Measurements from ENCODE around the gene FAM149B1.

The FAM149B1 gene

GRCh38 chr10:73161662-73162061, 6.3 kb upstream of the FAM149B1 start:
- no peak for DNase-seq
- H3K56ac ChIP-seq (ENCODE audit: low read length): no peak overlapping the region

GRCh38 chr10:73163096-73163495, 4.8 kb upstream of the FAM149B1 start:
- Histone ChIP-seq H2AK5ac (ENCODE audit: low read length) (no peak overlapping the region), H2BK5ac (ENCODE audit: low read length) (no peak overlapping the region), H3K79me2 (ENCODE audit: control insufficient read depth, insufficient read depth, low read length) (peaks cover 26% of the 10 kb centered on the region), H4K5ac (ENCODE audit: low read length) (no peak overlapping the region), H2BK15ac (replicated peaks; ENCODE audit: low read depth) (no peak overlapping the region), H4K8ac (ENCODE audit: low read depth, low read length) (no peak overlapping the region), H3K56ac (ENCODE audit: low read length) (no peak overlapping the region), H3K4me3 (ENCODE audit: low read length) (no peak overlapping the region), H3K18ac (ENCODE audit: low read length) (no peak overlapping the region), H3K27me3 (ENCODE audit: insufficient read depth, low read length, poor library complexity) (no peaks in the 10 kb centered on the region), H3K9ac (ENCODE audit: low read length) (no peak overlapping the region), H3K4me1 (ENCODE audit: control insufficient read depth, low read depth, low read length) (no peaks in the 10 kb centered on the region), H3K79me1 (ENCODE audit: low read length) (peaks cover 13% of the 10 kb centered on the region), H3K27ac (ENCODE audit: low read depth, low read length) (no peak overlapping the region), H3K4me2 (ENCODE audit: low read length) (no peak overlapping the region), H3K36me3 (ENCODE audit: control insufficient read depth, insufficient read depth, low read length) (no peaks in the 10 kb centered on the region), H2BK120ac (ENCODE audit: low read depth, low read length) (no peak overlapping the region), H3K4ac (ENCODE audit: low read depth, low read length) (no peak overlapping the region), H3K23ac (ENCODE audit: low read length) (no peak overlapping the region)
- no peak for DNase-seq
- no CpG with 5 or more reads among the region's 2 CpGs for WGBS (ENCODE audit: extremely low coverage, insufficient coverage, low lambda C conversion rate)

More at GRCh38 chr10:73161662-73162061, 6.3 kb upstream of the FAM149B1 start:
- H3K79me1 ChIP-seq (ENCODE audit: low read length): peaks cover 9% of the 10 kb centered on the region
- no peak overlapping the region for H3K27ac ChIP-seq (ENCODE audit: low read depth, low read length)
- H2BK15ac ChIP-seq (replicated peaks; ENCODE audit: low read depth): no peak overlapping the region
- H3K27me3 ChIP-seq (ENCODE audit: insufficient read depth, low read length, poor library complexity): no peaks in the 10 kb centered on the region
- H3K4me2 ChIP-seq (ENCODE audit: low read length): no peak overlapping the region
- H4K8ac ChIP-seq (ENCODE audit: low read depth, low read length): no peak overlapping the region
- H3K79me2 ChIP-seq (ENCODE audit: control insufficient read depth, insufficient read depth, low read length): peaks cover 16% of the 10 kb centered on the region
- no peak overlapping the region for H3K9ac ChIP-seq (ENCODE audit: low read length)
- H2BK5ac ChIP-seq (ENCODE audit: low read length): no peak overlapping the region
- H3K36me3 ChIP-seq (ENCODE audit: control insufficient read depth, insufficient read depth, low read length): no peaks in the 10 kb centered on the region
- H2BK120ac ChIP-seq (ENCODE audit: low read depth, low read length): no peak overlapping the region
- no peak overlapping the region for H2AK5ac ChIP-seq (ENCODE audit: low read length)
- H3K18ac ChIP-seq (ENCODE audit: low read length): no peak overlapping the region
- no peak overlapping the region for H3K4me3 ChIP-seq (ENCODE audit: low read length)
- no peak overlapping the region for H3K4ac ChIP-seq (ENCODE audit: low read depth, low read length)
- H4K5ac ChIP-seq (ENCODE audit: low read length): no peak overlapping the region
- WGBS (ENCODE audit: extremely low coverage, insufficient coverage, low lambda C conversion rate): no CpG with 5 or more reads among the region's 3 CpGs
- H3K4me1 ChIP-seq (ENCODE audit: control insufficient read depth, low read depth, low read length): no peaks in the 10 kb centered on the region
- H3K23ac ChIP-seq (ENCODE audit: low read length): no peak overlapping the region

GRCh38 chr10:73166972-73167371, 947 bp upstream of the FAM149B1 start:
- no peak for DNase-seq
- Histone ChIP-seq H4K5ac (ENCODE audit: low read length) (no peak overlapping the region), H4K8ac (ENCODE audit: low read depth, low read length) (no peak overlapping the region), H3K4me1 (ENCODE audit: control insufficient read depth, low read depth, low read length) (no peaks in the 10 kb centered on the region), H3K18ac (ENCODE audit: low read length) (no peak overlapping the region), H3K79me2 (ENCODE audit: control insufficient read depth, insufficient read depth, low read length) (peaks cover 19% of the 10 kb centered on the region), H2BK5ac (ENCODE audit: low read length) (no peak overlapping the region), H3K27ac (ENCODE audit: low read depth, low read length) (no peak overlapping the region), H3K9ac (ENCODE audit: low read length) (no peak overlapping the region), H3K27me3 (ENCODE audit: insufficient read depth, low read length, poor library complexity) (no peaks in the 10 kb centered on the region), H3K56ac (ENCODE audit: low read length) (no peak overlapping the region), H3K79me1 (ENCODE audit: low read length) (peaks cover 11% of the 10 kb centered on the region), H2AK5ac (ENCODE audit: low read length) (no peak overlapping the region), H3K4me3 (ENCODE audit: low read length) (no peak overlapping the region), H3K4me2 (ENCODE audit: low read length) (no peak overlapping the region), H3K36me3 (ENCODE audit: control insufficient read depth, insufficient read depth, low read length) (no peaks in the 10 kb centered on the region), H3K4ac (ENCODE audit: low read depth, low read length) (no peak overlapping the region), H2BK120ac (ENCODE audit: low read depth, low read length) (no peak overlapping the region), H3K23ac (ENCODE audit: low read length) (no peak overlapping the region), H2BK15ac (replicated peaks; ENCODE audit: low read depth) (no peak overlapping the region)
- no CpG with 5 or more reads among the region's 2 CpGs for WGBS (ENCODE audit: extremely low coverage, insufficient coverage, low lambda C conversion rate)

- H2AK5ac ChIP-seq (ENCODE audit: low read length): peak overlapping the region; percentile 25
- H3K79me2 ChIP-seq (ENCODE audit: control insufficient read depth, insufficient read depth, low read length): peaks cover 16% of the 10 kb centered on the region
- peaks cover 9% of the 10 kb centered on the region for H3K79me1 ChIP-seq (ENCODE audit: low read length)
- no peaks in the 10 kb centered on the region for H3K27me3 ChIP-seq (ENCODE audit: insufficient read depth, low read length, poor library complexity)
- peak overlapping the region; percentile 54 for H3K4me3 ChIP-seq (ENCODE audit: low read length)
- no peak overlapping the region for H2BK15ac ChIP-seq (replicated peaks; ENCODE audit: low read depth)
- H3K56ac ChIP-seq (ENCODE audit: low read length): peak overlapping the region; percentile 81
- DNase-seq: no peak
- no peak overlapping the region for H3K23ac ChIP-seq (ENCODE audit: low read length)
- H3K36me3 ChIP-seq (ENCODE audit: control insufficient read depth, insufficient read depth, low read length): no peaks in the 10 kb centered on the region
- no peak overlapping the region for H4K8ac ChIP-seq (ENCODE audit: low read depth, low read length)
- peak overlapping the region; percentile 46 for H3K18ac ChIP-seq (ENCODE audit: low read length)
- H2BK120ac ChIP-seq (ENCODE audit: low read depth, low read length): no peak overlapping the region
- no peak overlapping the region for H2BK5ac ChIP-seq (ENCODE audit: low read length)
- H3K4ac ChIP-seq (ENCODE audit: low read depth, low read length): peak overlapping the region; percentile 46
- no peaks in the 10 kb centered on the region for H3K4me1 ChIP-seq (ENCODE audit: control insufficient read depth, low read depth, low read length)
- peak overlapping the region; percentile 93 for H3K4me2 ChIP-seq (ENCODE audit: low read length)
- peak overlapping the region; percentile 27 for H3K27ac ChIP-seq (ENCODE audit: low read depth, low read length)
- peak overlapping the region; percentile 76 for H3K9ac ChIP-seq (ENCODE audit: low read length)
- no peak overlapping the region for H4K5ac ChIP-seq (ENCODE audit: low read length)
- WGBS (ENCODE audit: extremely low coverage, insufficient coverage, low lambda C conversion rate): no CpG with 5 or more reads among the region's 5 CpGs
Measured at GRCh38 chr10:73167458-73167782, 499 bp upstream of the FAM149B1 start.

GRCh38 chr10:73168465-73168803, 515 bp downstream of the FAM149B1 start:
- no CpG with 5 or more reads among the region's 6 CpGs for WGBS (ENCODE audit: extremely low coverage, insufficient coverage, low lambda C conversion rate)
- no peaks in the 10 kb centered on the region for H3K27me3 ChIP-seq (ENCODE audit: insufficient read depth, low read length, poor library complexity)

DNA sequence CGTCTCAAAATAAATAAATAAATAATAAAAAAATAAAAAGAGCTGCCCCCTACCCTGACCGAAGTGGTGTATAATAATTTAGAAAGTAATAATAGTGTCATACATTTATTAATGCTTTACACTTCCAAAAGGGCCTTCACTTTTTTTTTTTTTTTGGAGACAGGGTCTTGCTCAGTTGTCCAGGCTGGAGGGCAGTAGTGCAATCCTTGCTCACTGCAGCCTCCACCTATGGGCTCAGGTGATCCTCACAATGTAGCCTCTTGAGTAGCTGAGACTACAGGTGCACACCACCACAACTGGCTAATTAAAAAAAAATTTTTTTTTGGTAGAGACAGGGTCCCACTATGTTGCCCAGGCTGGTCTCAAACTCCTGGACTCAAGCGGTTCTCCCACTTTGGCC, 1.4 kb downstream of the FAM149B1 start:
- H3K4me1 ChIP-seq (ENCODE audit: control insufficient read depth, low read depth, low read length): no peaks in the 10 kb centered on the region
- no peak overlapping the region for H4K5ac ChIP-seq (ENCODE audit: low read length)
- no peak overlapping the region for H2BK120ac ChIP-seq (ENCODE audit: low read depth, low read length)
- no peak for DNase-seq
- no peaks in the 10 kb centered on the region for H3K27me3 ChIP-seq (ENCODE audit: insufficient read depth, low read length, poor library complexity)
- H3K36me3 ChIP-seq (ENCODE audit: control insufficient read depth, insufficient read depth, low read length): no peaks in the 10 kb centered on the region
- no peak overlapping the region for H2AK5ac ChIP-seq (ENCODE audit: low read length)
- H3K23ac ChIP-seq (ENCODE audit: low read length): no peak overlapping the region
- WGBS (ENCODE audit: extremely low coverage, insufficient coverage, low lambda C conversion rate): no CpG with 5 or more reads among the region's 3 CpGs
- no peak overlapping the region for H3K9ac ChIP-seq (ENCODE audit: low read length)
- H3K4me2 ChIP-seq (ENCODE audit: low read length): no peak overlapping the region
- H3K56ac ChIP-seq (ENCODE audit: low read length): no peak overlapping the region
- no peak overlapping the region for H2BK5ac ChIP-seq (ENCODE audit: low read length)
- no peak overlapping the region for H3K4ac ChIP-seq (ENCODE audit: low read depth, low read length)
- no peak overlapping the region for H2BK15ac ChIP-seq (replicated peaks; ENCODE audit: low read depth)
- no peak overlapping the region for H4K8ac ChIP-seq (ENCODE audit: low read depth, low read length)
- H3K79me1 ChIP-seq (ENCODE audit: low read length): peaks cover 7% of the 10 kb centered on the region
- H3K27ac ChIP-seq (ENCODE audit: low read depth, low read length): no peak overlapping the region
- peaks cover 16% of the 10 kb centered on the region for H3K79me2 ChIP-seq (ENCODE audit: control insufficient read depth, insufficient read depth, low read length)
- H3K18ac ChIP-seq (ENCODE audit: low read length): no peak overlapping the region
- H3K4me3 ChIP-seq (ENCODE audit: low read length): no peak overlapping the region

More at GRCh38 chr10:73168465-73168803, 515 bp downstream of the FAM149B1 start:
- Histone ChIP-seq H3K79me1 (ENCODE audit: low read length) (peaks cover 7% of the 10 kb centered on the region), H4K5ac (ENCODE audit: low read length) (no peak overlapping the region), H2AK5ac (ENCODE audit: low read length) (no peak overlapping the region), H3K79me2 (ENCODE audit: control insufficient read depth, insufficient read depth, low read length) (peaks cover 16% of the 10 kb centered on the region), H3K27ac (ENCODE audit: low read depth, low read length) (peak overlapping the region; percentile 90), H3K9ac (ENCODE audit: low read length) (peak overlapping the region; percentile 79), H3K56ac (ENCODE audit: low read length) (peak overlapping the region; percentile 88), H2BK5ac (ENCODE audit: low read length) (no peak overlapping the region), H2BK120ac (ENCODE audit: low read depth, low read length) (no peak overlapping the region), H3K4me2 (ENCODE audit: low read length) (peak overlapping the region; percentile 82), H3K23ac (ENCODE audit: low read length) (no peak overlapping the region), H3K18ac (ENCODE audit: low read length) (no peak overlapping the region), H3K4me3 (ENCODE audit: low read length) (peak overlapping the region; percentile 80), H3K4me1 (ENCODE audit: control insufficient read depth, low read depth, low read length) (no peaks in the 10 kb centered on the region), H3K36me3 (ENCODE audit: control insufficient read depth, insufficient read depth, low read length) (no peaks in the 10 kb centered on the region), H2BK15ac (replicated peaks; ENCODE audit: low read depth) (no peak overlapping the region), H3K4ac (ENCODE audit: low read depth, low read length) (no peak overlapping the region), H4K8ac (ENCODE audit: low read depth, low read length) (no peak overlapping the region)
- DNase-seq: peak; percentile 77

All from mesendoderm (in vitro differentiated cells).